Left lung (tissue), 10 donors: ENCODE measurements around the gene CDCA7. TPM values are rescaled to one million over a fixed set of nuclear protein-coding genes. Genes with fewer than 3 reads are reported as not detected.

Experiments used
- ATAC-seq: fragments of 200-7000 bp; cut with Tn5 transposase; one replicate; pipeline ENCODE4 v1.9.1; 2020; ENCODE audit warnings: moderate library complexity
- DNase-seq, 4 donors: peaks; one replicate each; pipeline ENCODE4 v3.0.0-alpha.2; 2013 to 2020
- H3K27ac ChIP-seq, 2 donors: fragments of 200-600 bp; sonication (generic) in 1 of 2; one replicate each; pipeline versions ENCODE4 v1.5.0 to v1.8.0; 2020 to 2021
- H3K27me3 ChIP-seq, 2 donors: fragments of 200-600 bp; sonication (generic) in 1 of 2; one replicate each; pipeline versions ENCODE4 v1.5.0 to v1.8.0; 2020 to 2021
- H3K36me3 ChIP-seq, 2 donors: fragments of 200-600 bp; sonication (generic) in 1 of 2; one replicate each; pipeline versions ENCODE4 v1.5.0 to v1.8.0; 2020 to 2021
- H3K4me1 ChIP-seq, 2 donors: fragments of 200-600 bp; one replicate each; pipeline ENCODE4 v1.8.0; 2021
- H3K4me3 ChIP-seq, 2 donors: fragments of 200-600 bp; sonication (generic) in 1 of 2; one replicate each; pipeline versions ENCODE4 v1.5.0 to v1.8.0; 2020 to 2021; ENCODE audit warnings: mild to moderate bottlenecking in 1 of 2
- H3K9me3 ChIP-seq, 2 donors: fragments of 200-600 bp; sonication (generic) in 1 of 2; one replicate each; pipeline versions ENCODE4 v1.5.0 to v1.8.0; 2020 to 2021
- CTCF ChIP-seq, 2 donors: fragments of 200-600 bp; sonication (generic) in 1 of 2; IDR thresholded peaks; one replicate each; pipeline versions ENCODE4 v1.5.0 to v1.8.0; 2021; ENCODE audit warnings: antibody characterized with exemption in 2 of 2
- intact Hi-C, 2 donors: fragments of 100-400 bp; cut with DNase I; formaldehyde crosslinking; loops; one replicate each; pipeline versions ENCODE4 v1.11.2 to v1.14.2; 2022
- polyA plus RNA-seq, 6 donors: library from polyadenylated mRNA; unstranded; fragments of 120-200 nt; gene quantifications; one replicate each; pipeline ENCODE4 v1.2.1, GENCODE V29; 2013; ENCODE audit not compliant: insufficient read length in 6 of 6
- total RNA-seq, 2 donors: library from RNA; stranded (reverse); fragmentation: NEBNext Ultra II Directional; extraction: Animal tissue kit (Norgen Biotek cat#: 25700); gene quantifications; one replicate each; pipeline ENCODE4 v1.2.1, GENCODE V29; 2021
- donor health status: DM: no; HTN: yes; CAD: no.
- donor health status: DM: no; HTN: no; CAD: no.

CDCA7 gene
- total and polyA plus RNA-seq, 8 donors = 2.3 to 109 (median 80.5) TPM

GRCh38 chr2:173343921-173344320 lies 10.8 kb upstream of the CDCA7 start:
- Histone ChIP-seq H3K36me3 (no peaks in the 10 kb centered on the region), H3K27me3 (no peaks in the 10 kb centered on the region), H3K4me1 (no peaks in the 10 kb centered on the region), H3K27ac (no peak overlapping the region), H3K4me3 (no peak overlapping the region), H3K9me3 (peaks cover 0 to 26% of the 10 kb centered on the region in 2 donors)
- TF ChIP-seq CTCF (IDR thresholded peaks at IDR 0.05) = no peak
- intact Hi-C loops = no loop called here
- DNase-seq = no peak
- no peak for ATAC-seq

- peaks cover 0 to 2% of the 10 kb centered on the region in 2 donors for H3K27me3 ChIP-seq
- intact Hi-C loops = no loop called here
- no peak overlapping the region for H3K4me3 ChIP-seq
- H3K36me3 ChIP-seq = no peaks in the 10 kb centered on the region
- DNase-seq (no peak), ATAC-seq (no peak)
- H3K27ac ChIP-seq = no peak overlapping the region
- no peak for TF ChIP-seq CTCF (IDR thresholded peaks at IDR 0.05)
- H3K9me3 ChIP-seq = peaks cover 0 to 26% of the 10 kb centered on the region in 2 donors
- H3K4me1 ChIP-seq = no peaks in the 10 kb centered on the region
These were observed 8.6 kb upstream of the CDCA7 start for GRCh38 chr2:173346035-173346434.

GRCh38 chr2:173347305-173348168 lies 7.1 kb upstream of the CDCA7 start:
- Histone ChIP-seq H3K4me3 (no peak overlapping the region), H3K9me3 (peaks cover 0 to 26% of the 10 kb centered on the region in 2 donors), H3K27ac (no peak overlapping the region), H3K27me3 (peaks cover 2 to 17% of the 10 kb centered on the region in 2 donors), H3K4me1 (no peaks in the 10 kb centered on the region), H3K36me3 (no peaks in the 10 kb centered on the region)
- ATAC-seq = no peak
- TF ChIP-seq CTCF (IDR thresholded peaks at IDR 0.05) = no peak
- intact Hi-C loops = no loop called here
- DNase-seq = peak in 2 of 4 donors; percentile 29 to 33

GRCh38 chr2:173349287-173349686 lies 5.4 kb upstream of the CDCA7 start:
- Histone ChIP-seq H3K4me1 (peaks cover 0 to 6% of the 10 kb centered on the region in 2 donors), H3K36me3 (no peaks in the 10 kb centered on the region), H3K4me3 (no peak overlapping the region), H3K27me3 (peaks cover 19 to 35% of the 10 kb centered on the region in 2 donors), H3K27ac (no peak overlapping the region), H3K9me3 (peaks cover 0 to 24% of the 10 kb centered on the region in 2 donors)
- ATAC-seq = no peak
- DNase-seq = no peak
- intact Hi-C loops = no loop called here
- TF ChIP-seq CTCF (IDR thresholded peaks at IDR 0.05) = no peak

GRCh38 chr2:173350383-173350782 lies 4.3 kb upstream of the CDCA7 start:
- peaks cover 0 to 16% of the 10 kb centered on the region in 2 donors for H3K9me3 ChIP-seq
- no peak for ATAC-seq
- H3K27me3 ChIP-seq = peaks cover 23 to 46% of the 10 kb centered on the region in 2 donors
- H3K4me1 ChIP-seq = peaks cover 4 to 17% of the 10 kb centered on the region in 2 donors
- no peak overlapping the region for H3K4me3 ChIP-seq
- intact Hi-C loops = no loop called here
- TF ChIP-seq CTCF (IDR thresholded peaks at IDR 0.05) = no peak
- no peak overlapping the region for H3K27ac ChIP-seq
- H3K36me3 ChIP-seq = no peaks in the 10 kb centered on the region
- no peak for DNase-seq
